OCI-LY1 (cell line): ENCODE measurements around the gene KNCN.

ENCODE experiments used
- H2AFZ ChIP-seq: fragments of 200-600 bp; sonication (generic), shearing (Covaris generic); 2 replicates; pipeline ENCODE4 v1.6.0; 2014; ENCODE audit warnings: antibody characterized with exemption, mild to moderate bottlenecking, low read length
- H3F3A ChIP-seq: fragments of 200-600 bp; sonication (generic), shearing (Covaris generic); 2 replicates; pipeline ENCODE4 v1.6.0; 2014; ENCODE audit warnings: mild to moderate bottlenecking, antibody characterized with exemption, low read length, moderate library complexity; ENCODE audit not compliant: insufficient read depth
- H3K27ac ChIP-seq: fragments of 200-600 bp; sonication (generic); 2 replicates; pipeline ENCODE4 v1.5.1; 2014; ENCODE audit warnings: low read length, mixed run types, mild to moderate bottlenecking, low read depth; ENCODE audit not compliant: poor library complexity, severe bottlenecking
- H3K27me3 ChIP-seq: fragments of 200-600 bp; sonication (generic); 2 replicates; pipeline ENCODE4 v1.6.0; 2014; ENCODE audit warnings: antibody characterized with exemption, mild to moderate bottlenecking, low read length, moderate library complexity; ENCODE audit not compliant: insufficient read depth
- H3K36me3 ChIP-seq: fragments of 200-600 bp; sonication (generic); 2 replicates; pipeline ENCODE4 v1.6.1; 2014; ENCODE audit warnings: mild to moderate bottlenecking, antibody characterized with exemption, low read length, moderate library complexity, mixed read lengths; ENCODE audit not compliant: insufficient read depth
- H3K4me1 ChIP-seq: fragments of 200-600 bp; sonication (generic); 2 replicates; pipeline ENCODE4 v1.5.1; 2014; ENCODE audit warnings: mild to moderate bottlenecking, low read length, moderate library complexity; ENCODE audit not compliant: insufficient read depth, severe bottlenecking
- H3K4me2 ChIP-seq: fragments of 200-600 bp; sonication (generic), shearing (Covaris generic); 2 replicates; pipeline ENCODE4 v1.6.1; 2014; ENCODE audit warnings: low read length
- H3K4me3 ChIP-seq: fragments of 200-600 bp; sonication (generic); 2 replicates; pipeline ENCODE4 v1.5.1; 2014; ENCODE audit warnings: low read length, low read depth, mild to moderate bottlenecking, mixed read lengths; ENCODE audit not compliant: poor library complexity, severe bottlenecking
- H3K79me2 ChIP-seq: fragments of 200-600 bp; shearing (Covaris generic); 2 replicates; pipeline ENCODE4 v1.6.1; 2016; ENCODE audit warnings: mixed run types, low read length, mixed read lengths; ENCODE audit not compliant: insufficient read depth
- H3K9ac ChIP-seq: fragments of 200-600 bp; sonication (generic), shearing (Covaris generic); 2 replicates; pipeline ENCODE4 v1.6.1; 2014; ENCODE audit warnings: mild to moderate bottlenecking, low read length, mixed read lengths
- H3K9me2 ChIP-seq: fragments of 200-600 bp; sonication (generic), shearing (Covaris generic); 2 replicates; pipeline ENCODE4 v1.6.1; 2014; ENCODE audit warnings: low read depth, mild to moderate bottlenecking, low read length, mixed read lengths
- H3K9me3 ChIP-seq: fragments of 200-600 bp; shearing (Covaris generic); 2 replicates; pipeline ENCODE4 v1.6.1; 2014; ENCODE audit warnings: low read length, mixed read lengths
- H4K20me1 ChIP-seq: fragments of 200-600 bp; sonication (generic), shearing (Covaris generic); 2 replicates; pipeline ENCODE4 v1.6.0; 2016; ENCODE audit warnings: mild to moderate bottlenecking, low read length; ENCODE audit not compliant: insufficient read depth
- EZH2 ChIP-seq: fragments of 200-600 bp; sonication (generic), shearing (Covaris generic); IDR thresholded peaks from 2 replicates; pipeline ENCODE4 v1.8.0; 2017; ENCODE audit warnings: borderline replicate concordance, mixed run types, mild to moderate bottlenecking, antibody characterized with exemption, low read length, moderate library complexity, mixed read lengths
- TF ChIP-seq, protein P1 (sequence below): fragments of 200-600 bp; sonication (generic), shearing (Covaris generic); IDR thresholded peaks from 2 replicates; pipeline ENCODE4 v1.5.1; 2017; ENCODE audit warnings: mild to moderate bottlenecking, antibody characterized with exemption, low read length, moderate library complexity, mixed read lengths

Gene KNCN

DNA sequence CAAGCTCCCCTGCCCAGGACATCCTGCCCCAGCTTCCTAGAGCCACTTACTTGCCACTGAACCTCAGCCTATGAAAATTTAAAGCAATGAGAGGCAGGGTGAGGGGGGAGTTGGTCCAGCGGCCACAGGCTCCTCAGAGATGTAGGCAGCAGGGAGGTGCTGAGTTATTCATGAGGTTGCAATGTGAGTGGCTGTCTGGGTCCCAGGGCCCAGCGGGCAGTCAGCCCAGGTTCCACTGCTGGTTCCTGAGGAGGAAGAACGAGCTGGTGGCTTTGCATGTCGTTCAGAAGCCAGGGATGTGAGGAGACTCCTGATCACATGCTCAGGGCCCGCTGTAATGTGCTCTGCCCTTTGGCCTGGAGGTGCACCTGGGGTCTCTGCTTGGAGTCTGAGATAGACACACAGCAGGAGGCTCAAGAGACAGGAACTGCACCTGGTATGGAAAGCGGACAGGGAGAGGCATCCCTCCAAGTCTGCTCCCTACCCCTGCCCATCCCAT lies at the start of gene KNCN:
Gene KNCN, minus strand, starts transcription at position 51 of the 499 bp plus-strand sequence. CDS start 432 bp downstream, outside the sequence.
- Histone ChIP-seq H4K20me1 (no peaks in the 10 kb centered on the region), H3F3A (no peaks in the 10 kb centered on the region), H3K9ac (no peak within 1 kb of the TSS), H3K27me3 (no peaks in the 10 kb centered on the region), H3K9me2 (no peaks in the 10 kb centered on the region), H2AFZ (no peak within 1 kb of the TSS), H3K4me2 (no peak within 1 kb of the TSS), H3K27ac (no peak within 1 kb of the TSS), H3K36me3 (no peaks in the 10 kb centered on the region), H3K4me3 (no peak within 1 kb of the TSS), H3K4me1 (no peaks in the 10 kb centered on the region), H3K79me2 (no peaks in the 10 kb centered on the region), H3K9me3 (no peaks in the 10 kb centered on the region)
- TF ChIP-seq EZH2, result no peak
- TF ChIP-seq, protein P1, sequence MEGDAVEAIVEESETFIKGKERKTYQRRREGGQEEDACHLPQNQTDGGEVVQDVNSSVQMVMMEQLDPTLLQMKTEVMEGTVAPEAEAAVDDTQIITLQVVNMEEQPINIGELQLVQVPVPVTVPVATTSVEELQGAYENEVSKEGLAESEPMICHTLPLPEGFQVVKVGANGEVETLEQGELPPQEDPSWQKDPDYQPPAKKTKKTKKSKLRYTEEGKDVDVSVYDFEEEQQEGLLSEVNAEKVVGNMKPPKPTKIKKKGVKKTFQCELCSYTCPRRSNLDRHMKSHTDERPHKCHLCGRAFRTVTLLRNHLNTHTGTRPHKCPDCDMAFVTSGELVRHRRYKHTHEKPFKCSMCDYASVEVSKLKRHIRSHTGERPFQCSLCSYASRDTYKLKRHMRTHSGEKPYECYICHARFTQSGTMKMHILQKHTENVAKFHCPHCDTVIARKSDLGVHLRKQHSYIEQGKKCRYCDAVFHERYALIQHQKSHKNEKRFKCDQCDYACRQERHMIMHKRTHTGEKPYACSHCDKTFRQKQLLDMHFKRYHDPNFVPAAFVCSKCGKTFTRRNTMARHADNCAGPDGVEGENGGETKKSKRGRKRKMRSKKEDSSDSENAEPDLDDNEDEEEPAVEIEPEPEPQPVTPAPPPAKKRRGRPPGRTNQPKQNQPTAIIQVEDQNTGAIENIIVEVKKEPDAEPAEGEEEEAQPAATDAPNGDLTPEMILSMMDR, result no peak

- no peak overlapping the region for H3K4me3 ChIP-seq
- H3K9me3 ChIP-seq, result no peaks in the 10 kb centered on the region
- no peak overlapping the region for H3K4me2 ChIP-seq
- H2AFZ ChIP-seq, result no peak overlapping the region
- peaks cover 10% of the 10 kb centered on the region for H3K4me1 ChIP-seq
- H3F3A ChIP-seq, result no peaks in the 10 kb centered on the region
- no peaks in the 10 kb centered on the region for H3K27me3 ChIP-seq
- H3K36me3 ChIP-seq, result no peaks in the 10 kb centered on the region
- H3K9me2 ChIP-seq, result no peaks in the 10 kb centered on the region
- TF ChIP-seq, protein P1, result no peak
- no peaks in the 10 kb centered on the region for H3K79me2 ChIP-seq
- no peak overlapping the region for H3K27ac ChIP-seq
- no peaks in the 10 kb centered on the region for H4K20me1 ChIP-seq
- H3K9ac ChIP-seq, result no peak overlapping the region
Measured at GRCh38 chr1:46599059-46599970, 47.9 kb upstream of the KNCN start.

- Histone ChIP-seq H3K79me2 (no peaks in the 10 kb centered on the region), H3F3A (no peaks in the 10 kb centered on the region), H3K27ac (no peak overlapping the region), H3K9me2 (no peaks in the 10 kb centered on the region), H3K27me3 (no peaks in the 10 kb centered on the region), H3K9me3 (no peaks in the 10 kb centered on the region), H2AFZ (no peak overlapping the region), H3K36me3 (peaks cover 15% of the 10 kb centered on the region), H3K9ac (no peak overlapping the region), H4K20me1 (no peaks in the 10 kb centered on the region), H3K4me2 (no peak overlapping the region), H3K4me1 (no peaks in the 10 kb centered on the region), H3K4me3 (no peak overlapping the region)
- TF ChIP-seq, protein P1, result no peak
- TF ChIP-seq EZH2, result no peak
Measured at GRCh38 chr1:46596846-46597245, 45.4 kb upstream of the KNCN start.
